GF-D8 (cell line): Measurements from ENCODE around the gene ST3GAL3.

Experiments
- DNase-seq: peaks from one replicate; lab custom pipeline; 2025; lab: John Stamatoyannopoulos, UW

Gene ST3GAL3

GRCh38 chr1:43878854-43879253 is 171.5 kb downstream of the ST3GAL3 start:
- no peak for DNase-seq

GRCh38 chr1:43879414-43879813 is 172.1 kb downstream of the ST3GAL3 start:
- no peak for DNase-seq

GRCh38 chr1:43879996-43880395 is 172.7 kb downstream of the ST3GAL3 start:
- DNase-seq, result no peak

GRCh38 chr1:43880604-43881003 is 173.3 kb downstream of the ST3GAL3 start:
- no peak for DNase-seq

GRCh38 chr1:43881415-43881814 is 174.1 kb downstream of the ST3GAL3 start:
- peak; percentile 24 for DNase-seq

- DNase-seq, result no peak
Measured at GRCh38 chr1:43882763-43883162, 175.4 kb downstream of the ST3GAL3 start.

- DNase-seq, result no peak
Measured at GRCh38 chr1:43883321-43883720, 176.0 kb downstream of the ST3GAL3 start.

- no peak for DNase-seq
Measured at GRCh38 chr1:43885279-43885801, 178.0 kb downstream of the ST3GAL3 start.

- no peak for DNase-seq
Measured at GRCh38 chr1:43887748-43888147, 180.4 kb downstream of the ST3GAL3 start.

- no peak for DNase-seq
Measured at GRCh38 chr1:43890815-43891214, 183.5 kb downstream of the ST3GAL3 start.

- DNase-seq, result no peak
Measured at GRCh38 chr1:43893006-43893405, 185.7 kb downstream of the ST3GAL3 start.

- DNase-seq, result no peak
Measured at GRCh38 chr1:43898981-43899380, 191.6 kb downstream of the ST3GAL3 start.

- DNase-seq, result no peak
Measured at GRCh38 chr1:43900386-43900785, 193.1 kb downstream of the ST3GAL3 start.

- DNase-seq, result no peak
Measured at GRCh38 chr1:43901196-43901961, 194.0 kb downstream of the ST3GAL3 start.

- DNase-seq, result no peak
Measured at GRCh38 chr1:43902058-43902831, 194.9 kb downstream of the ST3GAL3 start.

- DNase-seq, result no peak
Measured at GRCh38 chr1:43904660-43905551, 197.6 kb downstream of the ST3GAL3 start.

- DNase-seq, result no peak
Measured at GRCh38 chr1:43908226-43908625, 200.9 kb downstream of the ST3GAL3 start.

GRCh38 chr1:43908858-43909257 is 201.5 kb downstream of the ST3GAL3 start:
- DNase-seq, result no peak

GRCh38 chr1:43910343-43910742 is 203.0 kb downstream of the ST3GAL3 start:
- no peak for DNase-seq

- DNase-seq, result no peak
Measured at GRCh38 chr1:43912607-43913006, 205.3 kb downstream of the ST3GAL3 start.

- no peak for DNase-seq
Measured at GRCh38 chr1:43913051-43913501, 205.7 kb downstream of the ST3GAL3 start.
